GM23338 (cell line): ENCODE results near the gene UBQLN1. TPM values are rescaled to one million over a fixed set of nuclear protein-coding genes. Genes with fewer than 3 reads are reported as not detected.

Experiments used
- ATAC-seq: fragments of 200-7000 bp; cut with Tn5 transposase; 3 replicates; pipeline ENCODE4 v1.9.1; 2020
- DNase-seq: peaks from one replicate; pipeline ENCODE4 v3.0.0-alpha.2; 2015; ENCODE audit warnings: low spot score
- H2AFZ ChIP-seq: fragments of 200-600 bp; sonication (generic); 2 replicates; pipeline ENCODE4 v1.8.0; 2016; ENCODE audit warnings: antibody characterized with exemption, mild to moderate bottlenecking, moderate library complexity
- H3F3A ChIP-seq: fragments of 200-600 bp; sonication (generic); replicated peaks from 2 replicates; pipeline ENCODE4 v1.8.0; 2017; ENCODE audit warnings: antibody characterized with exemption, mixed run types, low read depth
- H3K27ac ChIP-seq: fragments of 200-600 bp; sonication (generic); 2 replicates; pipeline ENCODE4 v1.6.1; 2016; ENCODE audit warnings: low read depth
- H3K27me3 ChIP-seq: fragments of 200-600 bp; sonication (generic); 2 replicates; pipeline ENCODE4 v1.8.0; 2016; ENCODE audit warnings: mild to moderate bottlenecking, mixed run types, moderate library complexity; ENCODE audit not compliant: insufficient read depth
- H3K36me3 ChIP-seq: fragments of 200-600 bp; sonication (generic); 2 replicates; pipeline ENCODE4 v1.8.0; 2016; ENCODE audit warnings: mild to moderate bottlenecking; ENCODE audit not compliant: insufficient read depth
- H3K4me1 ChIP-seq: fragments of 200-600 bp; sonication (generic); 2 replicates; pipeline ENCODE4 v1.8.0; 2016; ENCODE audit warnings: mild to moderate bottlenecking, moderate library complexity; ENCODE audit not compliant: insufficient read depth
- H3K4me2 ChIP-seq: fragments of 200-600 bp; sonication (generic); 2 replicates; pipeline ENCODE4 v1.7.1; 2017; ENCODE audit warnings: mixed run types
- H3K4me3 ChIP-seq: fragments of 200-600 bp; sonication (generic); 2 replicates; pipeline ENCODE4 v1.6.1; 2016; ENCODE audit warnings: mixed run types
- H3K79me2 ChIP-seq: fragments of 200-600 bp; sonication (generic); replicated peaks from 2 replicates; pipeline ENCODE4 v1.8.0; 2017; ENCODE audit warnings: mild to moderate bottlenecking; ENCODE audit not compliant: insufficient read depth
- H3K9me2 ChIP-seq: fragments of 200-600 bp; sonication (generic); 2 replicates; pipeline ENCODE4 v1.8.0; 2017; ENCODE audit not compliant: insufficient read depth
- H4K20me1 ChIP-seq: fragments of 200-600 bp; sonication (generic); replicated peaks from 2 replicates; pipeline ENCODE4 v1.8.0; 2017; ENCODE audit warnings: mild to moderate bottlenecking; ENCODE audit not compliant: insufficient read depth
- H3K27ac Mint-ChIP-seq: 2 replicates; pipeline ENCODE4 v1.8.0; 2020; ENCODE audit warnings: inconsistent platforms, mild to moderate bottlenecking, moderate library complexity, mixed read lengths
- H3K27me3 Mint-ChIP-seq: 3 replicates; pipeline ENCODE4 v1.8.0; 2022; ENCODE audit warnings: low read depth, mild to moderate bottlenecking, moderate library complexity, mixed read lengths, inconsistent platforms; ENCODE audit not compliant: insufficient read depth, poor library complexity
- H3K36me3 Mint-ChIP-seq: 3 replicates; pipeline ENCODE4 v1.8.0; 2021; ENCODE audit warnings: low read depth, mild to moderate bottlenecking, inconsistent platforms, moderate library complexity, mixed read lengths
- H3K4me1 Mint-ChIP-seq: 3 replicates; pipeline ENCODE4 v1.8.0; 2020; ENCODE audit warnings: mild to moderate bottlenecking, inconsistent platforms, mixed read lengths
- H3K4me3 Mint-ChIP-seq: 3 replicates; pipeline ENCODE4 v1.8.0; 2021; ENCODE audit warnings: moderate library complexity, mild to moderate bottlenecking, inconsistent platforms, mixed read lengths
- H3K9me3 Mint-ChIP-seq: 3 replicates; pipeline ENCODE4 v1.8.0; 2020; ENCODE audit warnings: moderate library complexity, mild to moderate bottlenecking, inconsistent platforms, mixed read lengths
- CREB1 ChIP-seq: fragments of 250-450 bp; sonication (Bioruptor Pico); IDR thresholded peaks from 2 replicates; pipeline ENCODE4 v1.5.0; 2020; ENCODE audit warnings: low read depth, mild to moderate bottlenecking, moderate library complexity
- EZH2phosphoT487 ChIP-seq: fragments of 200-600 bp; sonication (generic); IDR thresholded peaks from one replicate; pipeline ENCODE4 v1.8.1; 2018; ENCODE audit warnings: antibody characterized with exemption; ENCODE audit not compliant: unreplicated experiment
- ZNF331 ChIP-seq: fragments of 250-450 bp; sonication (Bioruptor Pico); IDR thresholded peaks from 2 replicates; pipeline ENCODE4 v1.5.0; 2020; ENCODE audit warnings: low read depth, mild to moderate bottlenecking, moderate library complexity
- ZNF462 ChIP-seq: fragments of 250-450 bp; sonication (Bioruptor Pico); IDR thresholded peaks from 2 replicates; pipeline ENCODE4 v1.5.0; 2020; ENCODE audit warnings: mild to moderate bottlenecking, moderate library complexity
- polyA plus RNA-seq: library from polyadenylated mRNA; unstranded; fragments of >200 nt; fragmentation: Nextera tagmentation; extraction: Ambion mirVana; gene quantifications from 2 replicates; pipeline ENCODE4 v1.2.1, GENCODE V29; 2016
- total RNA-seq: library from RNA; depleted of rRNA; stranded (reverse); fragments of >200 nt; shearing (Covaris generic); gene quantifications from 2 replicates; pipeline ENCODE4 v1.2.3, GENCODE V29; 2014
- TF ChIP-seq, protein P1 (sequence below): IDR thresholded peaks from 2 replicates; pipeline ENCODE4 v1.6.1; 2016; ENCODE audit warnings: antibody characterized with exemption
- TF ChIP-seq, protein P2 (sequence below), 2 experiments: fragments of 200-600 bp in 1 of 2; sonication (generic) in 1 of 2; conservative IDR thresholded peaks; 2 replicates each; pipeline versions ENCODE4 v1.5.1 to v1.6.1; 2016 to 2017; ENCODE audit warnings: antibody characterized with exemption in 2 of 2, low read depth in 2 of 2, mild to moderate bottlenecking in 2 of 2, moderate library complexity in 1 of 2

Gene UBQLN1
- total and polyA plus RNA-seq, 2 experiments from 2014 or later, result 90.5 to 168 TPM

DNA sequence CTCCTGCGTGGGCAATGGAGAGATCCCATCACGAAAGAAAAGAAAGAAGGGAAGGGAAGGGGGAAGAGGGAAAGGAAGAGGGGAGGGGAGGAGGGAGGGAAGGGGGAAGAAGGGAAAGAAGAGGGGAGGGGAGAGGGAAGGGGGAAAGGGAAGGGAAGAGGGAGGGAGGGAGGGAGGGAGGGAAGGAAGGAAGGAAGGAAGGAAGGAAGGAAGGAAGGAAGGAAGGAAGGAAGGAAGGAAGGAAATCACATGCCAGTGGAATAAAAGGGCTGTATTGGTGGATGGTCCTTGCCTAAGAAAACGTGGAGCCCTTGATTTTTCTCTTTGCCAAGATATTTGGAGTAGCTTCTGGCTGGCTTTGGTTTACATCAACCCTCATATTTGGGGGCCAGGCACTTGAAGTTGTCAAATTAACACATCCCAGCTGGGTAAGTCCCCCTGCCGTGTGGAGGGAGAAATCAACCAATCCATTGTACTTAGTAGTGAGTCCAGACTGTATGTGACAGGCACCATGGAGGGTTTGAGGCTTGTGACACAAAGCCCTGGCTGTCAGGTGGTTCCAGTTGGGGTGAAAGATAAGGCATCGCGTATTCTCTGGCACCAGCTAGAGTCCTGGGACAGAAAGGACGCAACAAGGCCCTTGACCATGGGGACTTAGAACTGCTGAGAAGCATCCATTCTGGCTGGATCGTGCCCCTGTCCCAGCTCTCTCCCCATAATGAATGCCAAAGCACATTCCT, 61.1 kb downstream of the UBQLN1 start (continued):
- TF ChIP-seq ZNF462, result no peak
- no peak for TF ChIP-seq EZH2phosphoT487
- TF ChIP-seq, protein P1, sequence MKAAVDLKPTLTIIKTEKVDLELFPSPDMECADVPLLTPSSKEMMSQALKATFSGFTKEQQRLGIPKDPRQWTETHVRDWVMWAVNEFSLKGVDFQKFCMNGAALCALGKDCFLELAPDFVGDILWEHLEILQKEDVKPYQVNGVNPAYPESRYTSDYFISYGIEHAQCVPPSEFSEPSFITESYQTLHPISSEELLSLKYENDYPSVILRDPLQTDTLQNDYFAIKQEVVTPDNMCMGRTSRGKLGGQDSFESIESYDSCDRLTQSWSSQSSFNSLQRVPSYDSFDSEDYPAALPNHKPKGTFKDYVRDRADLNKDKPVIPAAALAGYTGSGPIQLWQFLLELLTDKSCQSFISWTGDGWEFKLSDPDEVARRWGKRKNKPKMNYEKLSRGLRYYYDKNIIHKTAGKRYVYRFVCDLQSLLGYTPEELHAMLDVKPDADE, result no peak
- no peak for TF ChIP-seq ZNF331 (CRISPR knock-in tag)

- no peaks in the 10 kb centered on the region for H3F3A ChIP-seq
- Mint-ChIP-seq H3K27ac (no peak overlapping the region), H3K9me3 (no peaks in the 10 kb centered on the region; the same call in 2 of the 3 replicates), H3K4me3 (no peak overlapping the region), H3K4me1 (no peaks in the 10 kb centered on the region; the same call in 1 of the 3 replicates), H3K36me3 (peaks cover 4% of the 10 kb centered on the region; the same call in 1 of the 3 replicates), H3K27me3 (peaks cover 4% of the 10 kb centered on the region)
- peak; percentile 89 for ATAC-seq
- H3K4me3 ChIP-seq, result no peak overlapping the region
- no peaks in the 10 kb centered on the region for H4K20me1 ChIP-seq
- H3K4me1 ChIP-seq, result no peaks in the 10 kb centered on the region
- no peak for TF ChIP-seq CREB1
- TF ChIP-seq, protein P2, sequence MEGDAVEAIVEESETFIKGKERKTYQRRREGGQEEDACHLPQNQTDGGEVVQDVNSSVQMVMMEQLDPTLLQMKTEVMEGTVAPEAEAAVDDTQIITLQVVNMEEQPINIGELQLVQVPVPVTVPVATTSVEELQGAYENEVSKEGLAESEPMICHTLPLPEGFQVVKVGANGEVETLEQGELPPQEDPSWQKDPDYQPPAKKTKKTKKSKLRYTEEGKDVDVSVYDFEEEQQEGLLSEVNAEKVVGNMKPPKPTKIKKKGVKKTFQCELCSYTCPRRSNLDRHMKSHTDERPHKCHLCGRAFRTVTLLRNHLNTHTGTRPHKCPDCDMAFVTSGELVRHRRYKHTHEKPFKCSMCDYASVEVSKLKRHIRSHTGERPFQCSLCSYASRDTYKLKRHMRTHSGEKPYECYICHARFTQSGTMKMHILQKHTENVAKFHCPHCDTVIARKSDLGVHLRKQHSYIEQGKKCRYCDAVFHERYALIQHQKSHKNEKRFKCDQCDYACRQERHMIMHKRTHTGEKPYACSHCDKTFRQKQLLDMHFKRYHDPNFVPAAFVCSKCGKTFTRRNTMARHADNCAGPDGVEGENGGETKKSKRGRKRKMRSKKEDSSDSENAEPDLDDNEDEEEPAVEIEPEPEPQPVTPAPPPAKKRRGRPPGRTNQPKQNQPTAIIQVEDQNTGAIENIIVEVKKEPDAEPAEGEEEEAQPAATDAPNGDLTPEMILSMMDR (conservative IDR thresholded peaks at IDR 0.05; ENCODE audit: low read depth in 2 of 2), result 0 out of 4 replicates have a peak, but pooled peaks of 1 of the 2 experiments have one; percentile 6
- peak; percentile 17 for DNase-seq
- H3K79me2 ChIP-seq, result no peaks in the 10 kb centered on the region
- H3K36me3 ChIP-seq, result no peaks in the 10 kb centered on the region
- H2AFZ ChIP-seq, result no peak overlapping the region
- H3K4me2 ChIP-seq, result no peak overlapping the region
- H3K27ac ChIP-seq, result no peak overlapping the region
- no peaks in the 10 kb centered on the region for H3K27me3 ChIP-seq
- H3K9me2 ChIP-seq, result no peaks in the 10 kb centered on the region
Measured at GRCh38 chr9:83642793-83643192, 65.0 kb downstream of the UBQLN1 start.
